HK-2 (cell line): ENCODE results near the gene PRKAG1.

Source experiments
- DNase-seq: peaks from one replicate; pipeline ENCODE4 v3.0.0-alpha.2; 2018; ENCODE audit not compliant: unreplicated experiment

The PRKAG1 gene

GRCh38 chr12:48966177-48966895 lies 52.2 kb downstream of the PRKAG1 start:
- no peak for DNase-seq

DNA sequence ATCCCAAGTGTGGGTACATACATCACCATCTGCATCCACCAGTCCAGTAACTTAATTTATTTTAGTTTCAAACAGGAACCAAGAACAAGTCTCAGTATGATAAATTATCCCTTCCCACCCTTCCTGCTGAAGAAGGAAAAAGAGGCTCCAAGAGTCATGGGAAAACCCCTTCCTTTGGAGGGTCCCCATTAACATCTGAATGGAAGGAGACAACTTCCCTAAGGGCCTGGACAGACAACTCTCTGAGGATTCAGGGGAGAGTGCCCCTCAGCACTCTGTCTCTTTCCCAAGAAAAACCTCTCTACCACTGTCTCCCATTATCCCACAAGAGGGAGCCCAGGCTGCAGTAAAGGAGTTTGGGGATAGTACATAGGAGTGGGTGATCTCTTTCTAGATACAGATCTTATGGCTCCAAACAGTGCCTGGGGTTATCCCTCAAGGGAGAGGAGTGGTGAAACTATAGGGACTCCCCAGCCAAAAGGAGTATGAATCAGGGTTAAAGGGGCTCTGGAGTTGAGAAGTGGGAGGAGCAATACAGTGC lies 53.2 kb downstream of the PRKAG1 start:
- no peak for DNase-seq

GRCh38 chr12:48961801-48962200 lies 56.8 kb downstream of the PRKAG1 start:
- DNase-seq = no peak

GRCh38 chr12:48961331-48961730 lies 57.2 kb downstream of the PRKAG1 start:
- no peak for DNase-seq

DNA sequence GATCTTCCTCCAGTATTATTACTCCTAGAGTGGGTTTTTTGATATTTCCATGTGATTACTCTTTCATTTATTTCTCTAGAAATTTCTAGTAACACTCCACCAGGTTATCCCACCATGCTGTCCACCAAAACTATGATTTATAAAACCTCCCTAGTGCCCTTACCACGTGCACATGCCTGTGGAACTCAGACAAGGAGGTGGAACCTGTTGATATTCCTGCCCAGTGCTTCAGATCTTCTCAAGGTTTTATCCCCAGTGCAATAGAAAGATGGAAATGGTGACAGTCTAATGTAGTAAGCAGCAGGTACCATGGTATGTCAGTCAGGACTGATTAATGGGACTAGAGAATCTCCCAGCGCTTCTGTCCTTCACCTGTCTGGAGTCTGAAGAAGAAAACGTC lies 57.7 kb downstream of the PRKAG1 start:
- no peak for DNase-seq

DNA sequence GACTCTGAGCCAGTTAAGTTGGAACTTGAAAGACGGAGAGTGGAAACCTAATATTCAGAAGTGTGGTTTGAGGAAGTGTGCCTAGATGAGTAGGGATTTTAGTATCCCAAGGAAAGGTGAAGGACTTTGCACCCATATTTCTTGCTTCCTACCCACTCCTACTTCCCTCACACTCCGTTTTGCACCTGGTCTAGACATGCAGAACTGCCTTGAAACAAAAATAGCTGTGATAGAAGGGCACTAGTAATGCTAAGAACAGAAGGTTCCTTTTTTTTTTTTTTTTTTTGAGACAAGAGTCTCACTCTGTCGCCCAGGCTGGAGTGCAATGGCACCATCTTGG lies 60.6 kb downstream of the PRKAG1 start:
- no peak for DNase-seq

GRCh38 chr12:48957141-48958048 lies 61.2 kb downstream of the PRKAG1 start, which contains the start of gene ARF3:
ARF3 (minus strand) TSS chr12:48957487; CDS start chr12:48941095, 16,392 bp downstream.
- peak; percentile 96 for DNase-seq

- DNase-seq = peak; percentile 91
Observed at GRCh38 chr12:48956279-48957140, 62.1 kb downstream of the PRKAG1 start.

GRCh38 chr12:48954841-48955501 lies 63.6 kb downstream of the PRKAG1 start:
- no peak for DNase-seq

- no peak for DNase-seq
Observed at GRCh38 chr12:48954061-48954460, 64.5 kb downstream of the PRKAG1 start.

- DNase-seq = no peak
Observed at GRCh38 chr12:48952691-48953090, 65.9 kb downstream of the PRKAG1 start.
